Activated CD8-positive, alpha-beta memory T cell treated with anti-CD3 and anti-CD28 coated beads, Interleukin-2, amount 50 U/mL, for 24 hours (primary cell): ENCODE data around the gene CAMTA1.

Source experiments
- DNase-seq: peaks from one replicate; pipeline ENCODE4 v3.0.0-alpha.2; 2020; ENCODE audit errors: extremely low read depth

Gene CAMTA1

GRCh38 chr1:7474143-7474490 is 688.9 kb downstream of the CAMTA1 start:
- DNase-seq, result no peak

GRCh38 chr1:7474786-7475502 is 689.7 kb downstream of the CAMTA1 start:
- DNase-seq, result no peak

DNA sequence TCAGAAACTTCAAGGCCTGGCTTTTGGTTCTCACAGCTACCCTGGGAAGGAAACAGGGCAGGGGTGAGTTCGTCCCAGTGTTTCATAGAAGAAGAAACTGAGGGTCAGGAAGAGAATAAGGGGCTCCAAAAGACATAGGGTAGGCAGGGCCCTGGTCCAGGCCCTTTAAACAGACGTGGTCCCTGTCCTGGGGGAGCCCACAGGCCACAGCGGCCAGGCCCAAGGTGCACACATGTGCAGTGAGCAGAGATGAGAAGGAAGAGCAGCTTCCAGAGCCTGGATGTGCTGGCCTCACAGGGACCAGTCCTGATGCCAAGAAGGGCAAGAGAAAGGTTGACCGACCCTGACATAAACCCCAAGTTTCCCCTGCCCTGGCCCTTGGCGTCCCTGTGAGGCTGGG is 690.4 kb downstream of the CAMTA1 start:
- DNase-seq, result no peak

GRCh38 chr1:7476402-7476801 is 691.1 kb downstream of the CAMTA1 start:
- DNase-seq, result no peak

GRCh38 chr1:7476861-7477547 is 691.8 kb downstream of the CAMTA1 start:
- no peak for DNase-seq

GRCh38 chr1:7477593-7477992 is 692.3 kb downstream of the CAMTA1 start:
- no peak for DNase-seq

GRCh38 chr1:7478142-7478790 is 693.0 kb downstream of the CAMTA1 start:
- DNase-seq, result no peak

- no peak for DNase-seq
Measured at GRCh38 chr1:7478809-7479499, 693.7 kb downstream of the CAMTA1 start.

DNA sequence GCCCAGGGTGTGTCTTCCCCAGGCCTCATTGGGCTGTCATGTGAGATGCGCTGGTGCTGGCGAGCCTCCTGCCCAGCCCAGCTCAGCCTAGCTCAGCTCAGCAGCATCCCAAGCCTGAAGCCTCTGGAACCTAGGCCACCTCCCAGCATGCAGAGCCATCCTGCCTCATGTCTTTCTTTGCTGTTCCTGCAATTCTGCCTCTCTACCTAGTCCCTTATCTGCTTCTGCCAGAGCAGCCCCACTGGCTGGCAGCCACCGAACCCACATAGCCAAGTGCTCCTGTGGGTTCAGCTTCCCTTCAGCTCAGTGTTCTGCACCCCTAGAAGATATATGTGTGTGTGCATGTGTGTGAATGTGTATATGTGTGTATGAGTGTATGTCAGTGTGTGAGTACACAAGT is 694.3 kb downstream of the CAMTA1 start:
- DNase-seq, result no peak

- DNase-seq, result no peak
Measured at GRCh38 chr1:7481194-7481593, 695.9 kb downstream of the CAMTA1 start.

DNA sequence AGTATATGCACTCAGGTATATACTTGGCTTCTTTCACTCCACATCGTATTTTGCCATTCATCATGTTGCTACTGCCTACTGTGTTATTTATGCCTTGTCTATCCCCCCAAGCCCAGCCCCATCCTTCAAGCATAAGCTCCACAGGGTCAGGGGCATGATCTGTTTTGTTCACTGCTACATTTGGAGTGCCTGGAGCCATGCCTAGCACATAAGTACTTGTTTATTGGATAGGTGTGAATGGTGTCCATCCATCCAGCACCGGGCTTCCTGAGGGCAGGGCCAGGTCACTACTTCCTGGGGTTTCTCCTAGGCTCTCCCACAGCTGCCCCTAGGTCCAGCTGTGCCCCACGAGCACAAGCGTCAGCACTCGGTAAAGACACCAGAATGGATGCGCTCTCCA is 696.8 kb downstream of the CAMTA1 start:
- no peak for DNase-seq

DNA sequence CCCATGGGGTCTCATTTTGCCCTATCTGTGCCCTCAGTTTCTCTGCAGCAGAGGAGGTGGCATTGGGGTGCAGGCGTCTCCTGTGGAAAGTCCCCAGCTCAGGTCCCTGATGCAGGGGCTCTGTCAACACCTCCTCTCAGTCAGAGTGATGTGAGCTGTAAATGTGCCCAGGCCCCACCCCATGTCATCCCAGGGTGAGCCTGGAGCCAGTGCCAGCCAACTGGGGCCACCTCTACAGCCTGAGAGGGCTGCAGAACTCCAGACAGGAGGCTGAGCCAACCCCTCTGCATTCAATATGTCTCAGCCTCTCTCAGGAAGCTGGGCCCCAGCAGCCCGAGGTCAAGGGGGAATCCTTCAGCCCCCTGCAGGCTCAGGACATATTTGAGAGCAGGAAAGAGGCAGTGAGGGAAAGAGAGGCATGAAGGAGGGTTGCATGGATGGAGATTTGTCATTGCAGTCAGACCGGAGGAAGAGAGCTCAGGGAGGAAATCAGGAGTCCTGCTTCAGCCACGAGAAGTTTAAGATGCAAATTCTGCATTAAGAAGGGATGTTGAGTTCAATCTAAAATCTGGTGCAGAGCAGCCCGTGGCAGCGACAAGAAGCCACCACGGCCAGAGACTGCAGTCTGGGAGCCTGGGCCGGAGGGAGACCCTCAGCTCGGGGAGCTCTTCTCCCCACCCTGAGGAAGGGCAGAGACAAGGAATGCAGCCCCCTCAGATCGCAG is 697.7 kb downstream of the CAMTA1 start:
- no peak for DNase-seq

GRCh38 chr1:7483634-7484383 is 698.6 kb downstream of the CAMTA1 start:
- no peak for DNase-seq

DNA sequence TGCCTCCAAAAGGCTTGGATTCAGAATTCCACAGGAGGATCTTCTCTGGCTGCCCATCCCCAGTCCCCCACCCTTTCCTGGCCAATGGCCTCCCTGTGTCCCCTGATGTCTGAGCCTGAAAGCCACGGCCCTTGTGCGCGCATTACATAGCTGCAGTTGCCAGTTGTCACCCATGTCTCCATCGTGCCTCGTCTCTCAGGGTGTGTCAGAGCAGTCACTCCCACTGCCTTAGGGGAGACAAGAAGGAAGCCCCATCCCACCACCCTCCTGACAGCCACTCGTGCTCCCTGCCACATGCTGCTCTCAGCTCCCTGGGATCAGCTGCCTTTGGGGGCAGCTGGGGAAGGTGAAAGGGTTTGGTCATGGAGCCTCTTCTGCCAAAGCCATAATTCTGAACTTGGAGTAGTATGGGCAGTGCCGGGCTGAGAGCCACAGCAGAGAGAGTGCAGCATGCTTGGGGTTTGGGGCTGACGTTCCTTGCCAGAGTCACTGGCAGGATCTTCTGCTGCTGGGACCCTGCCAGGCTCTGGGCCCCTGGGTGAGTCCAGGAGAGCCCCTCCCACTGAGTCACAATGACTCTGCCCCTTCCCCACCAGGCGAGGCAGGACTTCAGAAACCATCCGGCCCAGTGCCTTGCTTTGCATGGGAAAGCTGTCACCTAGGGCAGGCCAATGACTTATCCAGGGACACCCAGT is 700.0 kb downstream of the CAMTA1 start:
- DNase-seq, result no peak

DNA sequence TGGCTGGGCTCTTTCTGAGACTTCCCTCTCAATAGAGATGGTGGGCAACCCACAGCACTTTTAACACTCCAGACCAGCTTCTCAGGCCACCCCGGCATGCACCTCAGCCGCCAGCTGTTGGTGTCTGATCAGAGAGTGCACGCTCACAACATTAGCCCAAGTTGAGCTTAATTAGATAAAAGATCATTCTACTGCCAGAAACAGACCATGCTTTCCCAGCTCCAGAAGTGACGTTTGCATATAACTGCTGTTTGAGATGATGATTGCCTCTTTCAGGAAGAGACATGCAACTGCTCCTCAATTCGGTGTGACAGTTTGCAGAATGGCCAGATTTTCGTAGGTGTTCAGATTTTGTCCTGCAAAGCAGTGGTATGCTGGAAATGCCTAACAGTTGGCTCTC is 700.6 kb downstream of the CAMTA1 start:
- DNase-seq, result no peak

GRCh38 chr1:7487766-7488474 is 702.7 kb downstream of the CAMTA1 start:
- DNase-seq, result no peak

DNA sequence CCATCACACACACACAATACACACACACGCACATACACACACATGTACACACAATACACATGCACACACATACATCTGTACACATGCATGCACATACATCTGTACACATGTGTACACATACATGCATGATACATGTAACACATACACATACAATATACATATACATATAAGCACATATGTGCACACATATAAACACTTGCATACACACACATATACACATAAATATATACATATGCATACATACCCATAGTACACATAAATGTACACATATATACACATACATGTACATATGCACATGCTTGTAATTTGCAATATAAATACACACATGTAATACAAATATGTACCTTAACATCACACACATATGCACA is 703.2 kb downstream of the CAMTA1 start:
- DNase-seq, result no peak

GRCh38 chr1:7489586-7489985 is 704.3 kb downstream of the CAMTA1 start:
- DNase-seq, result no peak

- DNase-seq, result no peak
Measured at GRCh38 chr1:7490576-7490975, 705.3 kb downstream of the CAMTA1 start.
